Heart left ventricle (tissue), 16 donors: ENCODE results near the gene NETO1. TPM values are rescaled to one million over a fixed set of nuclear protein-coding genes. Genes with fewer than 3 reads are reported as not detected.

ENCODE experiments used
- ATAC-seq, 4 donors: fragments of 200-7000 bp; cut with Tn5 transposase; one replicate each; pipeline ENCODE4 v1.9.1; 2020 to 2022; ENCODE audit warnings: moderate library complexity in 4 of 4, mild to moderate bottlenecking in 3 of 4, moderate number of reproducible peaks in 1 of 4
- DNase-seq, 5 donors: peaks; one replicate each; pipeline ENCODE4 v3.0.0-alpha.2; 2020
- H3K27ac ChIP-seq, 12 donors: fragments of 200-600 bp; sonication (generic) in 4 of 12; one replicate each; pipeline versions ENCODE4 v1.5.0 to v1.8.0; 2016 to 2022; ENCODE audit warnings: mild to moderate bottlenecking in 2 of 12
- H3K27me3 ChIP-seq, 9 donors: fragments of 200-600 bp; sonication (generic) in 2 of 9; one replicate each; pipeline versions ENCODE4 v1.5.1 to v1.8.0; 2016 to 2022; ENCODE audit warnings: mild to moderate bottlenecking in 3 of 9
- H3K36me3 ChIP-seq, 9 donors: fragments of 200-600 bp; sonication (generic) in 2 of 9; one replicate each; pipeline versions ENCODE4 v1.5.0 to v1.8.0; 2018 to 2022; ENCODE audit warnings: mild to moderate bottlenecking in 2 of 9
- H3K4me1 ChIP-seq, 12 donors: fragments of 200-600 bp; sonication (generic) in 4 of 12; one replicate each; pipeline versions ENCODE4 v1.5.0 to v1.8.0; 2016 to 2022; ENCODE audit warnings: mild to moderate bottlenecking in 3 of 12
- H3K4me3 ChIP-seq, 12 donors: fragments of 200-600 bp; sonication (generic) in 4 of 12; one replicate each; pipeline versions ENCODE4 v1.5.0 to v1.8.0; 2017 to 2022; ENCODE audit warnings: mild to moderate bottlenecking in 9 of 12, moderate library complexity in 4 of 12
- H3K9me3 ChIP-seq, 12 donors: fragments of 200-600 bp; sonication (generic) in 4 of 12; one replicate each; pipeline versions ENCODE4 v1.5.0 to v1.8.0; 2016 to 2022; ENCODE audit warnings: mild to moderate bottlenecking in 1 of 12
- CTCF ChIP-seq, 12 donors: fragments of 200-600 bp; sonication (generic) in 4 of 12; IDR thresholded peaks; one replicate each; pipeline versions ENCODE4 v1.5.0 to v1.8.0; 2018 to 2022; ENCODE audit warnings: antibody characterized with exemption in 12 of 12, mild to moderate bottlenecking in 5 of 12
- POLR2A ChIP-seq, 2 donors: fragments of 450-650 bp; IDR thresholded peaks; one replicate each; pipeline ENCODE4 v1.6.1; 2017; ENCODE audit warnings: antibody characterized with exemption in 2 of 2, mild to moderate bottlenecking in 2 of 2, moderate library complexity in 2 of 2
- WGBS, 4 donors: extraction: QIAGEN DNeasy Blood & Tissue Kit in 2 of 4; methylation state at CpG; one replicate each; pipeline versions ENCODE4 v1.1.5 to v1.1.7; 2013 to 2018; 5-methylcytosine and 5-hydroxymethylcytosine counted together
- intact Hi-C, 10 donors: fragments of 100-400 bp; cut with DNase I; formaldehyde crosslinking; loops; one replicate each; pipeline versions ENCODE4 v1.11.1 to v1.14.2; 2022
- microRNA-seq, 4 donors: library from miRNA; unstranded; fragments of <30 nt; microRNA quantifications; one replicate each; pipeline versions ENCODE4 to v1.2.0, GENCODE V29; 2017 to 2020
- polyA plus RNA-seq, 2 donors: library from polyadenylated mRNA; stranded (reverse); fragments of 200-250 nt; gene quantifications; one replicate each; pipeline ENCODE4 v1.2.3, GENCODE V29; 2013
- total RNA-seq, 9 donors: library from RNA; depleted of rRNA in 2 of 9; stranded (reverse); fragments of >200 nt in 2 of 9; fragmentation: NEBNext Ultra II Directional in 3 of 9; extraction: Animal tissue kit (Norgen Biotek cat#: 25700) in 3 of 9; gene quantifications; one replicate each; pipeline versions ENCODE4 v1.1.0 to v1.2.4, GENCODE V29; 2016 to 2023
- donor health status: ischemic (EF 13 %, LVEDD 7.1; RV severe dilation, severe dysfunction).
- donor health status: healthy with polysubstance abuse.
- donor health status: DM: no; HTN: yes; CAD: no.
- donor health status: DM: no; HTN: no; CAD: no.
- donor health status: ischemic (EF 25% LVEDD 6.9; RV normal size, moderate dysfunction).
- donor health status: ischemic (EF 25% LVEDD 5.7; RV mildly dilated, moderate dysfunction).
- donor health status: healthy.
- donor health status: DM: yes; HTN: yes; CAD: no.
- donor health status: ischemic (EF 35%, LVEDD 5.7; RV mildly dilated, moderate dysfunction).
- donor health status: nonischemic (EF 11% LVEDD 7.7; RV severe dilation, severe dysfunction).
- donor health status: DM: yes; HTN: yes; CAD: no.
- donor health status: PGD.
- donor health status: ischemic (EF 29% LVEDD 5.4; RV normal size, mild dysfunction).
- donor health status: nonischemic (EF 23%, LVEDD 6.1; RV moderate dilation, normal function).

Gene NETO1
- total and polyA plus RNA-seq, 11 donors, result 0.09 to 2.0 (median 0.39) TPM; not detected in 5

- intact Hi-C loops, result loop anchor here in 2 of 10 donors (10.0 kb wide), 1 partner anchor 1411 kb away; no protein-coding TSS in a partner anchor
- TF ChIP-seq CTCF (IDR thresholded peaks at IDR 0.05) (no peak), POLR2A (IDR thresholded peaks at IDR 0.05) (no peak)
- H3K27ac ChIP-seq, result no peak overlapping the region
- H3K27me3 ChIP-seq, result no peaks in the 10 kb centered on the region
- H3K9me3 ChIP-seq, result no peaks in the 10 kb centered on the region
- no peaks in the 10 kb centered on the region for H3K36me3 ChIP-seq
- 77 to 93% (median 81%) methylated on average over 2 to 4 of the region's 4 CpGs for WGBS, 4 donors
- H3K4me1 ChIP-seq, result no peaks in the 10 kb centered on the region
- ATAC-seq (no peak), DNase-seq (no peak)
- no peak overlapping the region for H3K4me3 ChIP-seq
Measured at GRCh38 chr18:72704202-72704601, 163.6 kb downstream of the NETO1 start.

- no peak for ATAC-seq
- Histone ChIP-seq H3K9me3 (no peaks in the 10 kb centered on the region), H3K27me3 (no peaks in the 10 kb centered on the region), H3K4me3 (no peak overlapping the region), H3K36me3 (no peaks in the 10 kb centered on the region), H3K4me1 (no peaks in the 10 kb centered on the region), H3K27ac (no peak overlapping the region)
- no peak for DNase-seq
- TF ChIP-seq POLR2A (IDR thresholded peaks at IDR 0.05) (no peak), CTCF (IDR thresholded peaks at IDR 0.05) (peak in 11 of 12 donors; percentile 6 to 53 (median 28))
- WGBS, 4 donors, result 11 to 17% (median 13%) methylated on average over 1 of the region's 1 CpG
- intact Hi-C loops, result loop anchor here in 2 of 10 donors (10.0 kb wide), 1 partner anchor 1414 kb away; no protein-coding TSS in a partner anchor
Measured at GRCh38 chr18:72700961-72701710, 166.7 kb downstream of the NETO1 start.

- H3K4me1 ChIP-seq, result peaks cover 0 to 2% (median 0%) of the 10 kb centered on the region in 12 donors
- H3K27ac ChIP-seq, result no peak overlapping the region
- TF ChIP-seq CTCF (IDR thresholded peaks at IDR 0.05), result no peak
- no peak for TF ChIP-seq POLR2A (IDR thresholded peaks at IDR 0.05)
- WGBS, 4 donors, result 44 to 60% (median 53%) methylated on average over 6 of the region's 6 CpGs
- DNase-seq, result no peak
- no peak for ATAC-seq
- H3K9me3 ChIP-seq, result no peaks in the 10 kb centered on the region
- no peaks in the 10 kb centered on the region for H3K27me3 ChIP-seq
- no peak overlapping the region for H3K4me3 ChIP-seq
- H3K36me3 ChIP-seq, result no peaks in the 10 kb centered on the region
- intact Hi-C loops, result no loop called here
Measured at GRCh38 chr18:72697706-72698105, 170.1 kb downstream of the NETO1 start.

- H3K27ac ChIP-seq, result no peak overlapping the region
- no peaks in the 10 kb centered on the region for H3K9me3 ChIP-seq
- no peak for TF ChIP-seq CTCF (IDR thresholded peaks at IDR 0.05)
- no peak for TF ChIP-seq POLR2A (IDR thresholded peaks at IDR 0.05)
- ATAC-seq, result no peak
- H3K4me3 ChIP-seq, result no peak overlapping the region
- H3K4me1 ChIP-seq, result peaks cover 0 to 9% (median 0%) of the 10 kb centered on the region in 12 donors
- intact Hi-C loops, result no loop called here
- H3K27me3 ChIP-seq, result no peaks in the 10 kb centered on the region
- DNase-seq, result no peak
- 26 to 37% (median 28%) methylated on average over 8 of the region's 8 CpGs for WGBS, 4 donors
- no peaks in the 10 kb centered on the region for H3K36me3 ChIP-seq
Measured at GRCh38 chr18:72692595-72692994, 175.2 kb downstream of the NETO1 start.

Small RNA genes within 50 kb of the gene (microRNA-seq; reads per million reads assigned to microRNA genes)
- 0 reads per million in 4 donors for gene MIR548AV
